ENCODE measurements around the gene GNG13.
"Not testable (repeated sequence)": the region's sequence is repeated elsewhere in the genome, so short reads cannot be mapped to it uniquely, and the experiment has no call there.

GNG13 gene

DNA sequence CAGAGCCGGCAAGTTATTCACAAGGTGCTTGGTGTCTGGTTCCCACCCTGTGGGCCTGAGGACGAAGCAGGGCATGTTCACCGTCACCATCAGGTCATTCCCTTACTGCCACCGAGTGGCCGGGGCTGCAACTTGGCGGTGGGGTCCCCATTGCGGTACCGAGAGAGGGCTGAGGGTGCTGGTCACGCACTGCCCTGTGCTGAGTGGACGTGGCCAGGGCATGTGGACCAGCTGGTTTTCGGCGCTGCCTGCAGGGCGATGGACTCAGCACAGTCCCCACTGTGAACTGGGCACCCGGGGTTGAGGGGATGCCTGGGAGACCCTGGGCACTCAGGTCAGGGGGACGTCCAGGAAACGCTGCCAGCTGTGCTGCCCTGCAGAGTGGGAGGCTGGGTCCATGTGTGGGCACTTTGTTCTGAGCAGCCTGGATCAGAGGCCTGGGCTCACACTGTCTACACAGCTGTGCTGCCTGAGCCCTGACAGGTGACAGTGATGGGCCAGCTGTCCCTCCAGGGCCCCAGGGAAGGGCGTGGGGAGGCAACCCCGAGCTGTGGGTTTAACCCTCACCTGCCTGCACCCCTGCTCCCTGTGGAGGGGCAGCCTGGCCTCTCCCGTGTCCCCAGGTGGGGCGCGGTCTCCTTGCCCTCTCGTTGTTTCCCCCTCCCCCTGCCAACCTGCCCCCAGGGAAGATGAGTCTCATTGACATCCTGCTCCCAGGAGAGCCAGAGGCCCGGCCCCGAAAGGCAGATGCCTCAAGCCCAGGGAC, 39.3 kb upstream of the GNG13 start:
- H3K27me3 ChIP-seq (ENCODE audit: insufficient read depth, low read length), result no peaks in the 10 kb centered on the region
- no peak overlapping the region for H3K4me3 ChIP-seq (ENCODE audit: low read length)
- H3K9me3 ChIP-seq (ENCODE audit: low read length), result peaks cover 10% of the 10 kb centered on the region
- H3K36me3 ChIP-seq (ENCODE audit: insufficient read depth, low read length), result no peaks in the 10 kb centered on the region
- H3K4me1 ChIP-seq (ENCODE audit: insufficient read depth, low read length), result peaks cover 12% of the 10 kb centered on the region
- H2AFZ ChIP-seq (ENCODE audit: low read depth, low read length), result no peak overlapping the region

DNA sequence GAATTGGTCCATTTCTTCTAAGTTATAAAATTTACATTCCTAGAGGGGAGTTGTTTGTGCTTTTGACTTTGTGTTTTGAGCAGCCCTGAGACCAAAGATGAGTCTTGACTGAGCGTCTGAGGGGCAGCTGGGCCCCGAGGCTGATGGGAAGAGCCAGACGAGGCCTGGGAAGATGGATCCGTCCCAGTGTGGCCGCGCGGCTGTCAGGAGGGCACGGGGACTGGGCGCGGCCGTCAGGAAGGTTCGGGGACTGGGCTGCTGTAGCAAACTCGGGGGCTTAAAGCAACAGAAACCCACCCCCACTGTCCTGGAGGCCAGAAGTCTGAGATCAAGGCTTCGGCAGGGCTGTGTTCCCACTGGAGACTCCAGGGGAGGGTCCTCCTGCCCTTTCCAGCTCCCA, 38.2 kb upstream of the GNG13 start:
- Histone ChIP-seq H3K9me3 (ENCODE audit: low read length) (peaks cover 8% of the 10 kb centered on the region), H2AFZ (ENCODE audit: low read depth, low read length) (no peak overlapping the region), H3K27me3 (ENCODE audit: insufficient read depth, low read length) (no peaks in the 10 kb centered on the region), H3K4me3 (ENCODE audit: low read length) (no peak overlapping the region), H3K4me1 (ENCODE audit: insufficient read depth, low read length) (peaks cover 12% of the 10 kb centered on the region), H3K36me3 (ENCODE audit: insufficient read depth, low read length) (no peaks in the 10 kb centered on the region)

DNA sequence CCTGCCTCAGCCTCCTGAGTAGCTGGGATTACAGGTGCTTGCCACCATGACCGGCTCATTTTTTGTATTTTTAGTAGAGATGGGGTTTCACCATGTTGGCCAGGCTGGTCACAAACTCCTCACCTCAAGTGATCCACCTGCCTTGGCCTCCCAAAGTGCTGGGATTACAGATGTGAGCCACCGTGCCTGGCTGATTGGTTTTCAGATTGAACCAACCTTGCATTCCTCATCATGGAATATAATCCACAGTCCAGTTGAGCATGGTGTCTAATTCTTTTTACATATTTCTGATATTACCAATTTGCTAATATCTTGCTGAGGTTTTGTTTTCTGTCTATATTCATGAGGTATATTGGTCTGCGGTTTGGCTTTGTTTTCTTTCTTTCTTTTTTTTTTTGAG, 36.3 kb upstream of the GNG13 start:
- not testable (repeated sequence) for H3K36me3 ChIP-seq (ENCODE audit: insufficient read depth, low read length); H3K9me3 ChIP-seq (ENCODE audit: low read length); H2AFZ ChIP-seq (ENCODE audit: low read depth, low read length); H3K4me1 ChIP-seq (ENCODE audit: insufficient read depth, low read length); H3K4me3 ChIP-seq (ENCODE audit: low read length); H3K27me3 ChIP-seq (ENCODE audit: insufficient read depth, low read length)

DNA sequence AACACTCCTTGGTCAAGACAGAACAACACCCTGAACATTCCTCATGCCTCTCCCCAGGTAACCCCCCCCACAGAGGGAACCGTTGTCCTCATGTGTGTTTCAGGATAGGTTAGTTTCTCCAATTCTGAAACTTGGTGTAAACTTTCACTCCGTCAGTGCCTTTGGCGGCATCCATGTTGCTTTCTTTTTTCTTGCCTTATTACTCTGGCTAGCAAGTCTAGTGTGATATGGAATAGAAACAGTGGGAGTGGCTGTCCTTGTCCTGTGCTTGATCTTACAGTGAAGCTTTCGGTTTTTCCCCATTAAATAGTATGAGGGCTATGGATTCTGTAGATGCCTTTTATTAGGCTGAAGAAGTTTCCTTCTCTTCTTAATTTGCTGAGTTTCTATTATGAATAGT, 35.7 kb upstream of the GNG13 start:
- Histone ChIP-seq H3K27me3 (ENCODE audit: insufficient read depth, low read length) (no peaks in the 10 kb centered on the region), H3K36me3 (ENCODE audit: insufficient read depth, low read length) (no peaks in the 10 kb centered on the region), H3K4me1 (ENCODE audit: insufficient read depth, low read length) (no peaks in the 10 kb centered on the region), H3K4me3 (ENCODE audit: low read length) (no peak overlapping the region), H3K9me3 (ENCODE audit: low read length) (peaks cover 8% of the 10 kb centered on the region), H2AFZ (ENCODE audit: low read depth, low read length) (no peak overlapping the region)

DNA sequence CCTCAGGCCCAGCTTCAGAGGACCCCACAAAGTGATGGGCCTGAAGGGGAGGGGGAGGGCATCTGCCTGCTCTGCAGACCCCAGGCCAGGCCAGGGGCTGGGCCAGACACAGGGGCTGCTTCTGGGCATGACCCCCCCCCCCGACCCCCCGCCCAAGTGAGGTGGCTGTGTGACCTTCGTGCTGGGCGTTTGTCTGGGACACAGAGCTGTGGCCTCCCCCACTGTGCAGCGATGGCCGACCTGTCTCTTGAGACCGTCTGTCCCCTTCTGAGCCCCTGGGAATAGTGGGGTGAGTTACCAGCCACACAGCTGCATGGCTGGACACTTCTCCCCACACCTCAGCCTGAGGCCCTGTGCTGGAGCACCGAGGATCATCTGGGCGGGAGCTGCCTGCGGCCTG, 34.8 kb upstream of the GNG13 start:
- Histone ChIP-seq H3K36me3 (ENCODE audit: insufficient read depth, low read length) (no peaks in the 10 kb centered on the region), H3K4me3 (ENCODE audit: low read length) (no peak overlapping the region), H3K27me3 (ENCODE audit: insufficient read depth, low read length) (no peaks in the 10 kb centered on the region), H2AFZ (ENCODE audit: low read depth, low read length) (no peak overlapping the region), H3K4me1 (ENCODE audit: insufficient read depth, low read length) (no peaks in the 10 kb centered on the region), H3K9me3 (ENCODE audit: low read length) (peaks cover 11% of the 10 kb centered on the region)

DNA sequence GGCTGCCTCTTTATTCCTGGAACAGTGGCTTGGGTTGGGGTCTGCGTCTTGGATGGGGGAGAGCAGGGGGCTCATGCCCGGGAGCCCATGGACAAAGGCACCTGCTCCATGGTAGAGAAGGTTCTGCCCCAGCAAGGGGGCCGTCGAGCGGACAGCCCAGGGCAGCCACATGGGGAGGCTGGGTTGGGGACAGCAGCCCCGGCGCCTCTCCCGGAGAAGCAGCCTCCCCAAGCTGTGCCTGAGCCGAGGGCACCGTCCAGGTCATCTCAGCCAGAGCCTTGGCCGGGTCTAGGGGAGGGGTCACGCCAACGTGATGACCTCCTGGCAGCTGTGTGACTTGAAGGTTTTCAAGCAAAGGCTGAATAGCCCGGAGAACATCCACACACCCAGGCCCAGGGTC, 32.9 kb upstream of the GNG13 start:
- no peak overlapping the region for H3K4me3 ChIP-seq (ENCODE audit: low read length)
- H3K4me1 ChIP-seq (ENCODE audit: insufficient read depth, low read length), result no peaks in the 10 kb centered on the region
- peaks cover 13% of the 10 kb centered on the region for H3K9me3 ChIP-seq (ENCODE audit: low read length)

DNA sequence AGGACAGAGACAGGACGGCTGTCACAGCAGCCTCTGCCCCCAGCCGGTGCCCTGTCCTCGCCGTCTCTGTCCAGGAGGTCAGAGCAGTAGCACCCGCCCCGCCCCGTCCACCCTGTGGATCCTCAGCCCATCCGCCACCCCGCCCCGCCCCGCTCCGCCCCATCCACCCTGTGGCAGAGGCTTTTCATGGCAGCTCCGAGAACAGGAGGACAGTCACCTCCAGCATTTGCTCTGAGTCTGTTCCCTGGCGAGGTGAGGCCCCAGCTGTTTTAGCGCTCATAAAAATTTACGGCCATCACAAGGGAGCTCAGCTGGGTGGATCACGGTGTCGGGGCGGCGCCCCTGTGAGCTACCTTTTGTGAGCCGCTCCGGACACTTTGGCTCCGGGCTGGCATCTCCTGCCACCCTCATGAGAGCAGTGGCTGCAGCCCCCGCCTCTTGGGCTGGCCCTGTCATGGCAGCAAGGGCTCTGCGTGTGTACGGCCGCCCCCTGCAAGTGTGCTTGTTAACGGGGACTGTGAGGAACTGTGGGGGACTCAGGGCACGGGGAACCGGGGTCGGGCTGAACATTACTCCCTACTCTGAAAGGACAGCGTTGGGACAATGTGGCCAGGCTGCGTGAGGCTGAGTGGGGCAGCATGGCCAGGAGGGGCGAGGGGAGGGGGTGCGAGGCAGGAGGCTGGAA, 32.3 kb upstream of the GNG13 start:
- Histone ChIP-seq H3K9me3 (ENCODE audit: low read length) (peaks cover 13% of the 10 kb centered on the region), H3K4me1 (ENCODE audit: insufficient read depth, low read length) (no peaks in the 10 kb centered on the region), H3K4me3 (ENCODE audit: low read length) (no peak overlapping the region), H3K27me3 (ENCODE audit: insufficient read depth, low read length) (peaks cover 9% of the 10 kb centered on the region), H2AFZ (ENCODE audit: low read depth, low read length) (no peak overlapping the region), H3K36me3 (ENCODE audit: insufficient read depth, low read length) (no peaks in the 10 kb centered on the region)

More for the DNA sequence above, 32.9 kb upstream of the GNG13 start:
- no peak overlapping the region for H2AFZ ChIP-seq (ENCODE audit: low read depth, low read length)
- H3K36me3 ChIP-seq (ENCODE audit: insufficient read depth, low read length), result no peaks in the 10 kb centered on the region
- H3K27me3 ChIP-seq (ENCODE audit: insufficient read depth, low read length), result peaks cover 5% of the 10 kb centered on the region

DNA sequence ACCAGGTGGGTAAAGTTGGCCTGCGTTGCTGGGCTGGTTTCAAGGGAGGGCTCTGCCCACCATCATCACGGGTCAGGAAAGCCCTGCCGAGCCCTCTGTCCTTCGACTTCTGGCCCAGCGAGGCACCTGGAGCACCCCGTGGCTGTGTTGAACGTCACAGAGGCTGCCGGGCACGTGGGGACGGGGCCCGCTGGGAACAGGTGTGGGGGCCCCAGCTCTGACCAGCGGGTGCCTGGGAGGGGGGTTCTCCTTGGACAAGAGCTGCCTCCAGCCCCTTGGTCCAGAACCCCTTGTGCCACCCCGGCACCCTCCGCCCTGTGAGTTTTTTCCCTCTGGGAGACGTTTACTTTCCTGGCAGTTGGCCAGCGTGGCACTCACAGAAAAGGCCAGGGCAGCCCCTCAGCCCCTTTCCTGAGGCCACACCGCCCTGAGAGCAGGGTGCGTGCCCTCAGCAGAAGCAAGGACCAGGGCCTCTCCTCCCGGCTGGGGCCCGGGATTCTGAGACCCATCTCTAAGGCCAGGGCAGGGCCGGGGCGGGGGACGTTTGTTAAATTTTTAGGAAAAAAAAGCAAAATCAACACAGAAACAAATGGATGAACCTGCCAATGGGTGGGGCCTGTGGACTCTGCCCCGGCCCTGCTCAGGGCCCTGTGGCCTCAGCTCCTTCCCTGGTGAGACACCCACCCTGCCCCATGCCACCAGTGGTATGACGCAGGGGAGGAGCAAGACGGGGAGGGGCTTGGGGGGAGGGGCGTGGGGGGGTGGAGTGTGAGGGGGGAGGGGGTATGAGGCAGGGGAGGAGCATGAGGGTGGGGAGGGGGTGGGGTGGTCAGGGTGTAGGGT, 31.3 kb upstream of the GNG13 start:
- H3K4me1 ChIP-seq (ENCODE audit: insufficient read depth, low read length), result no peaks in the 10 kb centered on the region
- no peak overlapping the region for H3K4me3 ChIP-seq (ENCODE audit: low read length)
- no peaks in the 10 kb centered on the region for H3K36me3 ChIP-seq (ENCODE audit: insufficient read depth, low read length)
- H2AFZ ChIP-seq (ENCODE audit: low read depth, low read length), result no peak overlapping the region
- peaks cover 17% of the 10 kb centered on the region for H3K27me3 ChIP-seq (ENCODE audit: insufficient read depth, low read length)
- H3K9me3 ChIP-seq (ENCODE audit: low read length), result peaks cover 13% of the 10 kb centered on the region

DNA sequence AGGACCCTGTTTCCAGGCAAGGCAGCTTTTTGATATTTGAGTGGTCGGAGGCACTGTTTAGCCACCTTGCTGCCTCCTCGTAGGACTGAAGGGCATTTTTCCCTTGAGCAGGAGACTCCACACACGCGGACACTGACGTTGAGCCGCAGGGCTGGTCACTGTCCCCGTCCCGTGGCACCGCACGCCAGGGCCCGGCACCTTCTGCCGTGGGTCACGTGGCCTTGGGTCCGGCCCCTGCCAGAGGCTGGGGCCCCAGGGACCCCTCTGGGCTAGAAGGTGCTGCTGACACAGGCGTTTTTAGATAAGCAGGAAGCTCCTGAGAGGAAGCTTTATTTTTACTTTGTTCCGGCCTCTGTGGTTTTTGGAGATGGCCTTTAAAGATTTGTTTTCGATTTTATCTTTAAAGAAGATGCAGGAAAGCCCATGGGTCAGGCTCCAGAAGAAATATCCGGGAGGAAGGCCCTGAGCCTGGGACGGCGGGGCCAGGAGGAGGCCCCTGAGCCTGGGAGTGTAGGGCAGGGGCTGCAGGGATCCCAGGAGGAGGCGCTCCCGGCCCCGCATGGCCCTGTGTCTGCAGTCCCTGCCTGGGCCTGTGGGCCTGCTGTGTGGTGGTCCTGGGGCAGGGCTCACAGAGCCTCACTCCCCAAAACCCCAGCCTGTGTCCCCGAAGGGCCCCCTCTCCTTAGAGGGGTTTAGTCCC, 30.5 kb upstream of the GNG13 start:
- Histone ChIP-seq H3K27me3 (ENCODE audit: insufficient read depth, low read length) (peaks cover 17% of the 10 kb centered on the region), H3K36me3 (ENCODE audit: insufficient read depth, low read length) (no peaks in the 10 kb centered on the region), H2AFZ (ENCODE audit: low read depth, low read length) (no peak overlapping the region), H3K4me3 (ENCODE audit: low read length) (no peak overlapping the region), H3K4me1 (ENCODE audit: insufficient read depth, low read length) (no peaks in the 10 kb centered on the region), H3K9me3 (ENCODE audit: low read length) (peaks cover 11% of the 10 kb centered on the region)

DNA sequence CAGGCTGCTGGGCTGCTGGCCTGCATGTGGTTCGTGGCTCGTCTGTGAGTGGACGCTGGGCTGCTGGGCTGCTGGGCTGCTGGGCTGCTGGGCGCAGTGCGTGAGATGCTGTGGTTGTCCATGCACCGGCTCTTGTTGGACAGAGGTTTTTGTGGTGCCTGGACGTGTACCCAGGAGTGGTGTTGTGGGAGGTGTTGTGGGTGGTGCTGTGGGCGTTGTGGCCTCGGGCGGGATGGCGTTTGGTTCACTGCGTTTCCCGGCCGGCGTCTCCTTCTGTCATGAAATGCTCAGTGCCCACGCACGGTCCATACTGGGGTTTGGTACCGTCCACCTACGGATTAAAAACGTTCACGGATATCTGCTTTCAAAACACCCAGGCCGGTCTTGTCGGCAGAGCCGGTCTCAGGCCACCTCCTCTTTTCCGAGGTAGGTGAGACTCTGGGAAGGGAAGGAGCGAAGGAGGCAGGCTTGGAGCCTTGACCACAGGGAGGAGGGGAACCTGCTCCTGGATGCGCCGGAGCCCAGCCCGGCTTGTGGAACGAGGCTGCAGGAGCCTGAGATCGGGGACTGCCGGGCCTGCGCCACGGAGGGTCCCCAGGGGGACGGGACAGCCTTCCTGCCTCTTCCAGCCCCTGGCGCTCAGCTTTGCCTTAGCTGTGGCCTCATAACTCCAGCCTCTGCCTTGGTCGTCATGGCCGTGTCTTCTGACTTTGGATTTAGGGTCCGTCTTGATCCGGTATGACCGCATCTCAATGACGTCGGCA, 29.8 kb upstream of the GNG13 start:
- Histone ChIP-seq H3K27me3 (ENCODE audit: insufficient read depth, low read length) (peaks cover 17% of the 10 kb centered on the region), H3K36me3 (ENCODE audit: insufficient read depth, low read length) (no peaks in the 10 kb centered on the region), H3K4me1 (ENCODE audit: insufficient read depth, low read length) (no peaks in the 10 kb centered on the region), H3K9me3 (ENCODE audit: low read length) (peaks cover 5% of the 10 kb centered on the region), H2AFZ (ENCODE audit: low read depth, low read length) (no peak overlapping the region), H3K4me3 (ENCODE audit: low read length) (no peak overlapping the region)

DNA sequence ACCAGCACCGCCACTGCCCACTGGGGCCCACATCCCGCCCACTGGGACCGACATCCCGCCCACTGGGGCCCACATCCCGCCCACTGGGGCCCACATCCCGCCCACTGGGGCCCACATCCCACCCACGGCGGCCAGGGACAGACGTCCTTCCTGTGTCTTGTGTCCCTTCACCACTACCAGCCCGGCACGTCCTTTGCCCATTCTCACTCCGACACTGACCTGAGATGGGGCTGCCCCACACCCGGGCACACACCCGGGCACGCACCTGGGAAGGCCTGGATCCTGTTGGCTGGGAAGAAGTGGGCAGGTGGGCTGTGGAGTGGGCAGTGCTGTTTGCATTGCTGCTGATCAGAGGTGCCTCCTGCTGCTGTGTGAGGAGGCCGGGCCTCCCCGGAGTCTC, 28.4 kb upstream of the GNG13 start:
- no peaks in the 10 kb centered on the region for H3K4me1 ChIP-seq (ENCODE audit: insufficient read depth, low read length)
- peaks cover 20% of the 10 kb centered on the region for H3K27me3 ChIP-seq (ENCODE audit: insufficient read depth, low read length)
- no peak overlapping the region for H3K4me3 ChIP-seq (ENCODE audit: low read length)
- no peak overlapping the region for H2AFZ ChIP-seq (ENCODE audit: low read depth, low read length)
- peaks cover 9% of the 10 kb centered on the region for H3K9me3 ChIP-seq (ENCODE audit: low read length)
- H3K36me3 ChIP-seq (ENCODE audit: insufficient read depth, low read length), result no peaks in the 10 kb centered on the region

DNA sequence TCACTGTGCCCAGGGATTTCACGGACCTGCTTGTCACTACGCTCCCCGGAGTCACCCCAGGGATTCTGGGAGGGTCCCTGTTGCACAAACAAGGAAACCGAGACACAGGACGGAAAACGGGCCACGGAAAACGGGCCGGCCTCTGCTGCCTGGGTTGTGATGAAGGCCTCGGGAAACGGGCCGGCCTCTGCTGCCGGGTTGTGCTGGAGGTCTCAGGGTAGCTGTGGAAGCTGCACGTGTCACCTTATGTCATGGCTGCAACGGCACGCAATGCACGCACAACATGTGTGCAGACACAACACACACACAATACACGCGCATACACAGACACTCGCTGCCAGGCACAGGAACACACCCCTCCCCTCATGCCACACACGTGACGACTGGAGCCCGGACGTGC, 27.0 kb upstream of the GNG13 start:
- H3K27me3 ChIP-seq (ENCODE audit: insufficient read depth, low read length), result peaks cover 20% of the 10 kb centered on the region
- H3K9me3 ChIP-seq (ENCODE audit: low read length), result peaks cover 16% of the 10 kb centered on the region
- no peak overlapping the region for H2AFZ ChIP-seq (ENCODE audit: low read depth, low read length)
- H3K36me3 ChIP-seq (ENCODE audit: insufficient read depth, low read length), result no peaks in the 10 kb centered on the region
- H3K4me1 ChIP-seq (ENCODE audit: insufficient read depth, low read length), result no peaks in the 10 kb centered on the region
- no peak overlapping the region for H3K4me3 ChIP-seq (ENCODE audit: low read length)
